ENCODE measurements around the gene NAA50. TPM values are rescaled to one million over a fixed set of nuclear protein-coding genes. Genes with fewer than 3 reads are reported as not detected.

The NAA50 gene
- total RNA-seq, 1 experiment from 2014 or later: 208 TPM

DNA sequence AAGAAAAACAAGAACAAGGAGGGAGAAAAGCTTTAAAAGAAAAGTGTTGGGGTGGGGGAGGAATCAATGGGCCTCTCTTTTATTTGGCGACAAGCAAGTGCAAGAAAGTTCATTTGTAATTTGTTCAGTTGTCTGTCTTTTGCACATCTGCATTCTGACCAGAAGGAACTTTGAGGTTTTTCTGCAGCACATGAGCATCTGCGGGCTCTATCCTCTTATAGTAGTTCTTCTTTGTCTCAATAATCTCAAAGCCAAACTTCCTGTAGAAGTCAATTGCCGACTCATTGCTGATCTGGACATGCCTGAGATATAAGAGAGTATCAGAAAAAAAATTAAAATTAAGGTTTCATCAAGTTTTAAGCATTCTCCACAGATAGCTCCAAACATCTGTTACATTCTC lies 24.4 kb downstream of the NAA50 start:
- ChIA-PET POLR2A (interaction anchor here (0.6 kb wide), 2 partner anchors 51 to 137 kb away, joined by 3 to 7 read pairs; no protein-coding TSS in a partner anchor), CTCF (interaction anchor here (1.0 kb wide), 1 partner anchor 15 kb away, joined by 3 read pairs; no protein-coding TSS in a partner anchor)
- ATAC-seq (no peak), DNase-seq (ENCODE audit: low read depth, low spot score) (no peak)
- H3K4me3 ChIP-seq (ENCODE audit: low read depth in 2 of 2, low read length in 2 of 2): no peak overlapping the region
- no peaks in the 10 kb centered on the region for H3K9me3 ChIP-seq (ENCODE audit: control insufficient read depth, insufficient read depth, low read depth, low read length)
- TF ChIP-seq, protein P1, sequence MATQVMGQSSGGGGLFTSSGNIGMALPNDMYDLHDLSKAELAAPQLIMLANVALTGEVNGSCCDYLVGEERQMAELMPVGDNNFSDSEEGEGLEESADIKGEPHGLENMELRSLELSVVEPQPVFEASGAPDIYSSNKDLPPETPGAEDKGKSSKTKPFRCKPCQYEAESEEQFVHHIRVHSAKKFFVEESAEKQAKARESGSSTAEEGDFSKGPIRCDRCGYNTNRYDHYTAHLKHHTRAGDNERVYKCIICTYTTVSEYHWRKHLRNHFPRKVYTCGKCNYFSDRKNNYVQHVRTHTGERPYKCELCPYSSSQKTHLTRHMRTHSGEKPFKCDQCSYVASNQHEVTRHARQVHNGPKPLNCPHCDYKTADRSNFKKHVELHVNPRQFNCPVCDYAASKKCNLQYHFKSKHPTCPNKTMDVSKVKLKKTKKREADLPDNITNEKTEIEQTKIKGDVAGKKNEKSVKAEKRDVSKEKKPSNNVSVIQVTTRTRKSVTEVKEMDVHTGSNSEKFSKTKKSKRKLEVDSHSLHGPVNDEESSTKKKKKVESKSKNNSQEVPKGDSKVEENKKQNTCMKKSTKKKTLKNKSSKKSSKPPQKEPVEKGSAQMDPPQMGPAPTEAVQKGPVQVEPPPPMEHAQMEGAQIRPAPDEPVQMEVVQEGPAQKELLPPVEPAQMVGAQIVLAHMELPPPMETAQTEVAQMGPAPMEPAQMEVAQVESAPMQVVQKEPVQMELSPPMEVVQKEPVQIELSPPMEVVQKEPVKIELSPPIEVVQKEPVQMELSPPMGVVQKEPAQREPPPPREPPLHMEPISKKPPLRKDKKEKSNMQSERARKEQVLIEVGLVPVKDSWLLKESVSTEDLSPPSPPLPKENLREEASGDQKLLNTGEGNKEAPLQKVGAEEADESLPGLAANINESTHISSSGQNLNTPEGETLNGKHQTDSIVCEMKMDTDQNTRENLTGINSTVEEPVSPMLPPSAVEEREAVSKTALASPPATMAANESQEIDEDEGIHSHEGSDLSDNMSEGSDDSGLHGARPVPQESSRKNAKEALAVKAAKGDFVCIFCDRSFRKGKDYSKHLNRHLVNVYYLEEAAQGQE (IDR thresholded peaks at IDR 0.05; ENCODE audit: insufficient read depth in 1 of 2, low read depth in 2 of 2, low read length in 1 of 2): no peak
- TF ChIP-seq, protein P2, sequence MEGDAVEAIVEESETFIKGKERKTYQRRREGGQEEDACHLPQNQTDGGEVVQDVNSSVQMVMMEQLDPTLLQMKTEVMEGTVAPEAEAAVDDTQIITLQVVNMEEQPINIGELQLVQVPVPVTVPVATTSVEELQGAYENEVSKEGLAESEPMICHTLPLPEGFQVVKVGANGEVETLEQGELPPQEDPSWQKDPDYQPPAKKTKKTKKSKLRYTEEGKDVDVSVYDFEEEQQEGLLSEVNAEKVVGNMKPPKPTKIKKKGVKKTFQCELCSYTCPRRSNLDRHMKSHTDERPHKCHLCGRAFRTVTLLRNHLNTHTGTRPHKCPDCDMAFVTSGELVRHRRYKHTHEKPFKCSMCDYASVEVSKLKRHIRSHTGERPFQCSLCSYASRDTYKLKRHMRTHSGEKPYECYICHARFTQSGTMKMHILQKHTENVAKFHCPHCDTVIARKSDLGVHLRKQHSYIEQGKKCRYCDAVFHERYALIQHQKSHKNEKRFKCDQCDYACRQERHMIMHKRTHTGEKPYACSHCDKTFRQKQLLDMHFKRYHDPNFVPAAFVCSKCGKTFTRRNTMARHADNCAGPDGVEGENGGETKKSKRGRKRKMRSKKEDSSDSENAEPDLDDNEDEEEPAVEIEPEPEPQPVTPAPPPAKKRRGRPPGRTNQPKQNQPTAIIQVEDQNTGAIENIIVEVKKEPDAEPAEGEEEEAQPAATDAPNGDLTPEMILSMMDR (IDR thresholded peaks at IDR 0.05): no peak
- TF ChIP-seq SIN3A (IDR thresholded peaks at IDR 0.05; ENCODE audit: borderline replicate concordance, insufficient read depth, low read depth, low read length): no peak
- intact Hi-C loops (cut with micrococcal nuclease; ENCODE audit: unreplicated experiment): no loop called here
- in situ Hi-C loops (cut with HindIII; ENCODE audit: low pct_unique_long_range_greater_than_20kb, low sequenced_read_pairs): no loop called here
- peaks cover 52% of the 10 kb centered on the region for H3K36me3 ChIP-seq (ENCODE audit: control insufficient read depth, insufficient read depth, low read length)
- no TSS peak for BruUV-seq (replicated peaks)
- H3K27ac ChIP-seq (ENCODE audit: low read length): no peak overlapping the region
- H3K4me1 ChIP-seq (ENCODE audit: control insufficient read depth, insufficient read depth, low read length): no peaks in the 10 kb centered on the region
- no peaks in the 10 kb centered on the region for H3K27me3 ChIP-seq (ENCODE audit: control insufficient read depth, insufficient read depth, low read length)

DNA sequence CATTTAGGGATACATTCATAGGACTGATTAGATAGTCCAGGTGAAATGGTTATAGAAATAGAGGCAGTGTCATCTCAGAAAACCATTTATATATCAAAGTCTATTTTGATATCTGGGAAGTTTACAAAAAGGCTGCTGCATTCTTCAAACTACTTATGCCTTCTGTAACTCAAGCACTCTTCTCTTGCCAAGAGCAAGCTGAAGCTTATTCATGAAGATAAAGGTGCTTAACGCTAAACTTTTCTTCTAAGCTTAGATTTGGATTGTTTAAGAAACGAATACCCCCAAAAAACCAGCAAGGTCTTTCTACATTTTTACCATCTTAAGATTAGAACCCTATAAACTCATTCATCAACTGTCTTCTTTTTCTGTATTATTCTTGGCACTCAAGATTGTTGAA lies 26.3 kb downstream of the NAA50 start:
- CTCF ChIA-PET: no interaction called here
- DNase-seq (ENCODE audit: low read depth, low spot score): no peak
- TF ChIP-seq TCF7L2 (IDR thresholded peaks at IDR 0.05; ENCODE audit: low read depth, low read length) (no peak), POLR2AphosphoS5 (IDR thresholded peaks at IDR 0.05; ENCODE audit: low read depth, low read length) (no peak), SIN3A (IDR thresholded peaks at IDR 0.05; ENCODE audit: borderline replicate concordance, insufficient read depth, low read depth, low read length) (no peak)
- TF ChIP-seq, protein P1 (IDR thresholded peaks at IDR 0.05; ENCODE audit: insufficient read depth in 1 of 2, low read depth in 2 of 2, low read length in 1 of 2): no peak
- TF ChIP-seq, protein P2 (IDR thresholded peaks at IDR 0.05): no peak
- Histone ChIP-seq H3K9me3 (ENCODE audit: control insufficient read depth, insufficient read depth, low read depth, low read length) (no peaks in the 10 kb centered on the region), H3K4me3 (ENCODE audit: low read depth in 2 of 2, low read length in 2 of 2) (no peak overlapping the region), H3K27me3 (ENCODE audit: control insufficient read depth, insufficient read depth, low read length) (no peaks in the 10 kb centered on the region), H3K27ac (ENCODE audit: low read length) (no peak overlapping the region), H3K4me1 (ENCODE audit: control insufficient read depth, insufficient read depth, low read length) (no peaks in the 10 kb centered on the region), H3K36me3 (ENCODE audit: control insufficient read depth, insufficient read depth, low read length) (peaks cover 56% of the 10 kb centered on the region)
- no TSS peak for BruUV-seq (replicated peaks)
- intact Hi-C loops (cut with micrococcal nuclease; ENCODE audit: unreplicated experiment) (no loop called here), in situ Hi-C loops (cut with HindIII; ENCODE audit: low pct_unique_long_range_greater_than_20kb, low sequenced_read_pairs) (no loop called here)
- POLR2A ChIA-PET: no interaction called here
- no peak for ATAC-seq

All from Panc1 (cell line).